ENCODE data around the gene KRT13. TPM values are rescaled to one million over a fixed set of nuclear protein-coding genes. Genes with fewer than 3 reads are reported as not detected.

The KRT13 gene
- total and polyA plus RNA-seq, 2 experiments from 2014 or later: not detected

- Mint-ChIP-seq H3K36me3 (ENCODE audit: low read depth) (no peaks in the 10 kb centered on the region), H3K9me3 (no peaks in the 10 kb centered on the region), H3K4me1 (peaks cover 28% of the 10 kb centered on the region), H3K4me3 (no peak overlapping the region), H3K27ac (no peak overlapping the region), H3K27me3 (ENCODE audit: insufficient read depth, low read depth, poor library complexity) (peaks cover 18% of the 10 kb centered on the region)
- Histone ChIP-seq H3F3A (replicated peaks; ENCODE audit: low read depth) (no peaks in the 10 kb centered on the region), H3K4me2 (no peak overlapping the region), H3K36me3 (ENCODE audit: insufficient read depth) (no peaks in the 10 kb centered on the region), H2AFZ (no peak overlapping the region; the same call in 1 of the 2 replicates), H3K4me1 (ENCODE audit: insufficient read depth) (peaks cover 7% of the 10 kb centered on the region), H3K27me3 (ENCODE audit: insufficient read depth) (no peaks in the 10 kb centered on the region), H3K4me3 (no peak overlapping the region), H3K9me2 (ENCODE audit: insufficient read depth) (no peaks in the 10 kb centered on the region), H3K79me2 (replicated peaks; ENCODE audit: insufficient read depth) (no peaks in the 10 kb centered on the region), H4K20me1 (replicated peaks; ENCODE audit: insufficient read depth) (no peaks in the 10 kb centered on the region), H3K27ac (ENCODE audit: low read depth) (no peak overlapping the region)
- no peak for TF ChIP-seq JUNB (IDR thresholded peaks at IDR 0.05; ENCODE audit: unreplicated experiment)
- no peak for TF ChIP-seq ZNF114 (CRISPR knock-in tag; IDR thresholded peaks at IDR 0.05)
- no peak for TF ChIP-seq EZH2 (IDR thresholded peaks at IDR 0.05; ENCODE audit: low read depth, unreplicated experiment)
- TF ChIP-seq NANOG (IDR thresholded peaks at IDR 0.05; ENCODE audit: borderline replicate concordance): no peak
- no peak for TF ChIP-seq CTCF (conservative IDR thresholded peaks at IDR 0.05; ENCODE audit: low read depth in 2 of 2)
- no peak for TF ChIP-seq ZNF331 (CRISPR knock-in tag; IDR thresholded peaks at IDR 0.05; ENCODE audit: low read depth)
- TF ChIP-seq, protein P1, sequence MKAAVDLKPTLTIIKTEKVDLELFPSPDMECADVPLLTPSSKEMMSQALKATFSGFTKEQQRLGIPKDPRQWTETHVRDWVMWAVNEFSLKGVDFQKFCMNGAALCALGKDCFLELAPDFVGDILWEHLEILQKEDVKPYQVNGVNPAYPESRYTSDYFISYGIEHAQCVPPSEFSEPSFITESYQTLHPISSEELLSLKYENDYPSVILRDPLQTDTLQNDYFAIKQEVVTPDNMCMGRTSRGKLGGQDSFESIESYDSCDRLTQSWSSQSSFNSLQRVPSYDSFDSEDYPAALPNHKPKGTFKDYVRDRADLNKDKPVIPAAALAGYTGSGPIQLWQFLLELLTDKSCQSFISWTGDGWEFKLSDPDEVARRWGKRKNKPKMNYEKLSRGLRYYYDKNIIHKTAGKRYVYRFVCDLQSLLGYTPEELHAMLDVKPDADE (IDR thresholded peaks at IDR 0.05): no peak
- TF ChIP-seq, protein P2, sequence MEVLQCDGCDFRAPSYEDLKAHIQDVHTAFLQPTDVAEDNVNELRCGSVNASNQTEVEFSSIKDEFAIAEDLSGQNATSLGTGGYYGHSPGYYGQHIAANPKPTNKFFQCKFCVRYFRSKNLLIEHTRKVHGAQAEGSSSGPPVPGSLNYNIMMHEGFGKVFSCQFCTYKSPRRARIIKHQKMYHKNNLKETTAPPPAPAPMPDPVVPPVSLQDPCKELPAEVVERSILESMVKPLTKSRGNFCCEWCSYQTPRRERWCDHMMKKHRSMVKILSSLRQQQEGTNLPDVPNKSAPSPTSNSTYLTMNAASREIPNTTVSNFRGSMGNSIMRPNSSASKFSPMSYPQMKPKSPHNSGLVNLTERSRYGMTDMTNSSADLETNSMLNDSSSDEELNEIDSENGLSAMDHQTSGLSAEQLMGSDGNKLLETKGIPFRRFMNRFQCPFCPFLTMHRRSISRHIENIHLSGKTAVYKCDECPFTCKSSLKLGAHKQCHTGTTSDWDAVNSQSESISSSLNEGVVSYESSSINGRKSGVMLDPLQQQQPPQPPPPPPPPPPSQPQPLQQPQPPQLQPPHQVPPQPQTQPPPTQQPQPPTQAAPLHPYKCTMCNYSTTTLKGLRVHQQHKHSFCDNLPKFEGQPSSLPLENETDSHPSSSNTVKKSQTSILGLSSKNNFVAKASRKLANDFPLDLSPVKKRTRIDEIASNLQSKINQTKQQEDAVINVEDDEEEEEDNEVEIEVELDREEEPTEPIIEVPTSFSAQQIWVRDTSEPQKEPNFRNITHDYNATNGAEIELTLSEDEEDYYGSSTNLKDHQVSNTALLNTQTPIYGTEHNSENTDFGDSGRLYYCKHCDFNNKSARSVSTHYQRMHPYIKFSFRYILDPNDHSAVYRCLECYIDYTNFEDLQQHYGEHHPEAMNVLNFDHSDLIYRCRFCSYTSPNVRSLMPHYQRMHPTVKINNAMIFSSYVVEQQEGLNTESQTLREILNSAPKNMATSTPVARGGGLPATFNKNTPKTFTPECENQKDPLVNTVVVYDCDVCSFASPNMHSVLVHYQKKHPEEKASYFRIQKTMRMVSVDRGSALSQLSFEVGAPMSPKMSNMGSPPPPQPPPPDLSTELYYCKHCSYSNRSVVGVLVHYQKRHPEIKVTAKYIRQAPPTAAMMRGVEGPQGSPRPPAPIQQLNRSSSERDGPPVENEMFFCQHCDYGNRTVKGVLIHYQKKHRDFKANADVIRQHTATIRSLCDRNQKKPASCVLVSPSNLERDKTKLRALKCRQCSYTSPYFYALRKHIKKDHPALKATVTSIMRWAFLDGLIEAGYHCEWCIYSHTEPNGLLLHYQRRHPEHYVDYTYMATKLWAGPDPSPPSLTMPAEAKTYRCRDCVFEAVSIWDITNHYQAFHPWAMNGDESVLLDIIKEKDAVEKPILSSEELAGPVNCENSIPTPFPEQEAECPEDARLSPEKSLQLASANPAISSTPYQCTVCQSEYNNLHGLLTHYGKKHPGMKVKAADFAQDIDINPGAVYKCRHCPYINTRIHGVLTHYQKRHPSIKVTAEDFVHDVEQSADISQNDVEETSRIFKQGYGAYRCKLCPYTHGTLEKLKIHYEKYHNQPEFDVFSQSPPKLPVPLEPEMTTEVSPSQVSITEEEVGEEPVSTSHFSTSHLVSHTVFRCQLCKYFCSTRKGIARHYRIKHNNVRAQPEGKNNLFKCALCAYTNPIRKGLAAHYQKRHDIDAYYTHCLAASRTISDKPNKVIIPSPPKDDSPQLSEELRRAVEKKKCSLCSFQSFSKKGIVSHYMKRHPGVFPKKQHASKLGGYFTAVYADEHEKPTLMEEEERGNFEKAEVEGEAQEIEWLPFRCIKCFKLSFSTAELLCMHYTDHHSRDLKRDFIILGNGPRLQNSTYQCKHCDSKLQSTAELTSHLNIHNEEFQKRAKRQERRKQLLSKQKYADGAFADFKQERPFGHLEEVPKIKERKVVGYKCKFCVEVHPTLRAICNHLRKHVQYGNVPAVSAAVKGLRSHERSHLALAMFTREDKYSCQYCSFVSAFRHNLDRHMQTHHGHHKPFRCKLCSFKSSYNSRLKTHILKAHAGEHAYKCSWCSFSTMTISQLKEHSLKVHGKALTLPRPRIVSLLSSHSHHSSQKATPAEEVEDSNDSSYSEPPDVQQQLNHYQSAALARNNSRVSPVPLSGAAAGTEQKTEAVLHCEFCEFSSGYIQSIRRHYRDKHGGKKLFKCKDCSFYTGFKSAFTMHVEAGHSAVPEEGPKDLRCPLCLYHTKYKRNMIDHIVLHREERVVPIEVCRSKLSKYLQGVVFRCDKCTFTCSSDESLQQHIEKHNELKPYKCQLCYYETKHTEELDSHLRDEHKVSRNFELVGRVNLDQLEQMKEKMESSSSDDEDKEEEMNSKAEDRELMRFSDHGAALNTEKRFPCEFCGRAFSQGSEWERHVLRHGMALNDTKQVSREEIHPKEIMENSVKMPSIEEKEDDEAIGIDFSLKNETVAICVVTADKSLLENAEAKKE (CRISPR knock-in tag; IDR thresholded peaks at IDR 0.05): no peak
- TF ChIP-seq STAT1 (IDR thresholded peaks at IDR 0.05; ENCODE audit: unreplicated experiment): no peak
- TF ChIP-seq POLR2AphosphoS5 (IDR thresholded peaks at IDR 0.05; ENCODE audit: low read depth): no peak
- no peak for TF ChIP-seq EZH2phosphoT487 (IDR thresholded peaks at IDR 0.05; ENCODE audit: unreplicated experiment)
- TF ChIP-seq CREB1 (CRISPR knock-in tag; IDR thresholded peaks at IDR 0.05; ENCODE audit: low read depth): no peak
- TF ChIP-seq REST (IDR thresholded peaks at IDR 0.05; ENCODE audit: unreplicated experiment): no peak
- ATAC-seq (peak; percentile 82), DNase-seq (ENCODE audit: low spot score) (no peak)
These were observed 5.7 kb upstream of the KRT13 start for GRCh38 chr17:41511116-41511515.
